Measurements from ENCODE around the gene RSPH4A.
"Not testable (repeated sequence)": the region's sequence is repeated elsewhere in the genome, so short reads cannot be mapped to it uniquely, and the experiment has no call there.

The RSPH4A gene

GRCh38 chr6:116615937-116616736, at the start of gene RSPH4A:
Gene RSPH4A (plus strand): TSS chr6:116616479. CDS start chr6:116616624, 145 bp downstream.
- peak; percentile 96 for DNase-seq

GRCh38 chr6:116568111-116568510, 48.2 kb upstream of the RSPH4A start:
- no peak for DNase-seq

DNA sequence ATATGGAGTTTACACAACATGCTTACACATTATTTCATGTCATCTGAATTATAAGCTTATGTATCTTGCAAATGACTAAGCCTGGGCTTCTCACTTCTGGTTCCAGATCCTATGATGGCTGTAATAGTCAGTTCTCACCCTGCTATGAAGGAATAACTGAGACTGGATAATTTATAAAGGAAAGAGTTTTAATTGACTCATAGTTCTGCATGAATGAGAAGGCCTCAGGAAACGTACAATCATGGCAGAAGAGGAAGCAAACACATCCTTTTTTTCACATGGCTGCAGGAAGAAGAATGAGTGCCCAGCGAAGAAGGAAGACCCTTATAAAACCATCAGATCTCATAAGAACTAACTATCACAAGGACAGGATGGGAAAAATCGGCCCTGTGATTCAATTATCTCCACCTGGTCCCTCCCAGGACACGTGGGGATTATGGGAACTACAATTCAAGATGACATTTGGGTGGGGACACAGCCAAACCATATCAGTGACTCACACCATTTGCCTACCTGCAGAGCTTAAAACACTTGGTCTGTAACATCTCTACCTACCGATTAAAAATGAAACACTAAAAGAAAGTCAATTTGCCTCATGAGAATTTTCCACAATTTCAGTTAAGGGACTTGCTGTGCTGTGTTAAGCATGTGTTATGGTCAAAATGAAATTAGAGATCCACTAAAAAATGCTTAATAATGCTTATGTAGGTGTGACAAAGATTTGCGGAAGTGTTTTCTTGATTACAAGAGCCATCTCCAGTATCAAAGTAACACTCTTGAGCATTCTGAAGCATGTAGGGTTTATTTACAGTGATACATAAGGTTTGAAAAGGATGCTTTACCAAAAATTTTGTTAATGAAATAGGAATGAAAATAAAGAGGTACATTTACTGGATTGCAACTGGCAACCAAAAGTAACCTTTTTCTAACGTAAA, 47.2 kb upstream of the RSPH4A start:
- no peak for DNase-seq

GRCh38 chr6:116570856-116571682, 45.2 kb upstream of the RSPH4A start, which contains the start of gene RWDD1:
Gene RWDD1 (plus strand): TSS chr6:116571504. CDS start chr6:116571583, 79 bp downstream.
- DNase-seq: peak; percentile 100

DNA sequence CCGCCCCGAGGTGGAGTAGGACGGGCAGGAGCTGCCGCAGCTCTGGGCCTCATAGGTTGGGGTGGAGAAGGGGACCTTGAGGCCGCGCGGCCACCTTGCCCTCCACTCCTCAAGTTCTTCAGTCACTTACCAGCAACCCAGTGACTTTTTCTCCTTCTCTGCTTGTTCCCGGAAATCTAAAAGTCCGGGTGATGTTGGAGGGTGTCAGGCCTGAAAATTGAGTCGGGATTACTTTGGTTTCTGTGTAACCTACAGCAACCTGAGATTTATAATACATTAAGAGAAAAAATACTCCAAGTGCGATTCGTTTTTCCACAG, 44.6 kb upstream of the RSPH4A start:
- no peak for DNase-seq

- DNase-seq: no peak
Observed at GRCh38 chr6:116572162-116572561, 44.1 kb upstream of the RSPH4A start.

DNA sequence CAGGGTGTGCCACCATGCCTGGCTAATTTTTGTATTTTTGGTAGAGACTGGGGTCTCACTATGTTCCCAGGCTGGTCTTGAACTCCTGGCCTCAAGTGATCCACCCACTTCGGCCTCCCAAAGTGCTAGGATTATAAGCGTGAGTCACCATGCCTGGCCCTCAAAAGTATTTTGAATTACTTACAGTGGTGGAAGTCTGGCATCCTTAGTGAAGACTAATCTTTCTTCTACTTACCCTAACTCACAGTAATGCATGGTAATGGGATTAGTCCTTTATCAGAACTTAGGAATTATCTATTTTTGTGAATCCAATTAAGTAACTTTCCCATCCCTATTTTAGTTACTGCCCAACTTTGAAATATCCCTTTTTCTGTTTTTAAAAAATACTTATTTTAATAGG, 41.1 kb upstream of the RSPH4A start:
- no peak for DNase-seq

GRCh38 chr6:116577486-116577885, 38.8 kb upstream of the RSPH4A start:
- DNase-seq: no peak

DNA sequence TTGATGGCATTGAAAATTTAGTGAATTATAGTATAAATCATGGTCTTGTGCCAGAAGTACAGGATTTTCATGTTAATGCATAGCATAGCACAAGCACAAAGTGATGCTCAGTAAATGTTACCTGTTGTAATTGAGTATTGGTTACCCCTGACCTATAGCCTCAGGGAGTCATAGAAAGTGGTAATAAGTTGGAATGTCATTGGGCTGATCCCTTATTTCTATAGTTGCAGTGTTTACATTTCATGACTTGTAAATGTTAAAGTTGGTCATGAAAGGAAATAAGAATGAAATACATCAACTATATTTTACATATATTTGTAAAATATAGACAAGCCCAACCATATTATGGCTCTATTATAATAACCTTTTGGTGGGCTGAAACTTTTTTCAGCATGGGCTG, 37.9 kb upstream of the RSPH4A start:
- no peak for DNase-seq

- DNase-seq: no peak
Observed at GRCh38 chr6:116579143-116579542, 37.1 kb upstream of the RSPH4A start.

GRCh38 chr6:116580198-116580597, 36.1 kb upstream of the RSPH4A start:
- no peak for DNase-seq

DNA sequence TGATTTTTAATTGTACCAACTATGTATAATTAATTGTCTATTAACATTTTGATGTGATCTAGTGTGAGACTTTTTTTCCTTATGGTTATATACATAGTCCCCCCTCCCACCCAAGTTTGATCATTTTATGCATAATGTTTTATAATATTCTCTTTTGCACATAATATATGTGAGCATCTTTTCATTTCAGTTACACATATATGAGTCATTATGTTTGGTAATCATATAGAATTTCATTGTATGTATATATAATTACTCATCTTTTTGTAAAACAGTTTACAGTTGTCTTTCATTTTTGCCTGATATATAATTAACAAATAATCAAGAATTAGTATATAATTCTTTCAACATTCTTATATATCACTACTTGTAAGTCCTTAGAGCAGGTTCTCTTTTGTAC, 30.0 kb upstream of the RSPH4A start:
- no peak for DNase-seq

GRCh38 chr6:116586738-116587137, 29.5 kb upstream of the RSPH4A start:
- no peak for DNase-seq

GRCh38 chr6:116595247-116595646, 21.0 kb upstream of the RSPH4A start:
- no peak for DNase-seq

DNA sequence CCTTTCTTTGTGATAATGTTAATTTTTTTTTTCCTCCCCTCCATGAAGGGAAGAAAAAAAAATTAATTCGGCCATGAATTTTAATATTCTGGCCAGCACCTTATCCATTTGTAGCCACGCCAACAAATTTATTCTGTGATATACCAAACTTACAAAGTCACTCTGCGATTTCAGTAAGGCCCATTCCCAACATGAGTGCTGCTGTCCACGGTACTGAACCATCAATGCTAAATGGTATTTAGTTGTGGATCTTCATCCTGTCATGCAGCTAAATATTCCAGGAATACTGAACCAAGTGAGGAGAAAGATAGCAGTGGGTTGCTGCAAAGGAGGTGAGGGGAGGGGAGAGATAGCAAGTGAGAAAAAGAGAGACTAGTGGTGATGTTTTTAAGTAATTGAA, 19.5 kb upstream of the RSPH4A start:
- DNase-seq: peak; percentile 11

- not testable (repeated sequence) for DNase-seq
Observed at GRCh38 chr6:116603916-116604315, 12.4 kb upstream of the RSPH4A start.

DNA sequence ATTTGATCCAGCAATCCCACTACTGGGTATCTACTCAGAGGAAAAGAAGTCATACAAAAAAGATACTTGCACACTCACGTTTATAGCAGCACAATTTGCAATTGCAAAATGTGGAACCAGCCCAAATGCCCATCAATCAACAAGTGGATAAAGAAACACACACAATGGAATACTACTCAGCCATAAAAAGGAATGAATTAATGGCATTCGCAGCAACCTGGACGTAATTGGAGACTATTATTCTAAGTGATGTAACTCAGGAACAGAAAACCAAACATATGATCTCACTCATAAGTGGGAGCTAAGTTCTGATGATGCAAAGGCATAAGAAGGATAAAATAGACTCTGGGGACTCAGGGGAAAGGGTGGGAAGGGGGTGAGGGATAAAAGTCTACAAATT, 11.4 kb upstream of the RSPH4A start:
- not testable (repeated sequence) for DNase-seq

DNA sequence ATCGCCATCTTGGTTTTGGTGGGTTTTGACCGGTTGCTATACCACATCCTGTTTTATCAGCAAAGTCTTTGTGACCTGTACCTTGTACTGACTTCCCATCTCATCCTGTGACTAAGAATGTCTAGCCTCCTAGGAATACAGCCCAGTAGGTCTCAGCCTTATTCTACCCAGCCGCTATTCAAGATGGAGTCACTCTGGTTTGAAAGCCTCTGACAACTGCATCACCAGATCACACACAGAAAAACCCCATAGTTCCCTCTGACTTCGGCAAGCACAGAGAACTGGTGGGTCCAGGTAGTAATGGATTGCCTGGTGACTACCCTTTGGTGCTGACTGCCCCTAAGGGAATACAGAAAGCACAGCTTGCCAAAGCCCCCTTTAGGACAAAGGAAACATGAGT, 10.3 kb upstream of the RSPH4A start:
- no peak for DNase-seq

DNA sequence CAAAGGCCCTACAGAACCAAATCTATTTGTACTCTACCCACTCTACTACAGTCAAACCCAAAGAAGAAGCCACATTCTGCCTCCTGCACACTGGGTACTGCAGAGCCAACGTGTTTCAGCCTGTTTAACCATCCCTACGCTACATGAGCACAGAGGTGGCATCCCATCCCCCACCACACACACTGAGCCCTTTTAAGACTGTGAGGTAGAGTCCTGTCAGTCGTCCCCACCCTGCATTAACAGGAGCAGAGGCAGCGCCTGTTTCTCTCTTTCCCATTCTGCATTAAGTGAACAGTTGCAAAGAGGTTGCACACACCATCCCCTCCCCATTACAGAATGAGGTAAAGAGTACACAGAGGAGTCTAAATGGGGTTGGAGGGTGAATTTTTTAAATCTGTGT, 5.2 kb upstream of the RSPH4A start:
- DNase-seq: no peak

- DNase-seq: no peak
Observed at GRCh38 chr6:116616737-116617053, 416 bp downstream of the RSPH4A start.

- no peak for DNase-seq
Observed at GRCh38 chr6:116624036-116624805, 7.9 kb downstream of the RSPH4A start.

DNA sequence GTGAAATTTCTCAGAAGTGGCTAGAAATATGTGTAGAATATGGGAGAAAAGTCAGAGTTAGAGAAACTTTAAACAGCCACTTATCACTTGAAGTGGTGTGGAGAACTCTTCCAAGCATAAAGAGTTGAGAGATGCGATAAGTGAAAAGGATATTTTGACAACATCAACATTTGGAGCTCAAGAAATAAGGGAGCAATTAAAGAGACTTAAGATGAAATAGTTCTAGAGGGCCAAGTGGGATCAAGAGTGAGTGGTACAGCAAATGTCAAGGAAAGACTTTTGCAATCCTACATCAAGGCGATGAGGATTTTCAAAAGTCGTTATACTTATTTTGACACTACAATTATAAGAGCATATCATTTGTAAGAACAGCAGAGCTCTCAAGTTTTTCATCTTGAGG, 9.6 kb downstream of the RSPH4A start:
- DNase-seq: no peak

Measured in NCI-H226 (cell line).